Body of pancreas (tissue), 4 donors: ENCODE data around the gene HCAR2. TPM values are rescaled to one million over a fixed set of nuclear protein-coding genes. Genes with fewer than 3 reads are reported as not detected.
"Not testable (repeated sequence)": the region's sequence is repeated elsewhere in the genome, so short reads cannot be mapped to it uniquely, and the experiment has no call there.

ENCODE experiments used
- ATAC-seq: fragments of 150-250 bp; one replicate; pipeline ENCODE4 v1.9.1; 2016
- DNase-seq, 4 donors: peaks; one replicate each; pipeline ENCODE4 v3.0.0-alpha.2; 2019
- H3K27ac ChIP-seq, 4 donors: fragments of 200-600 bp; sonication (generic); 1 replicate in 3 of 4; 2 replicates in 1 of 4; pipeline versions ENCODE4 v1.5.1 to v1.6.1; 2016 to 2019; ENCODE audit warnings: mild to moderate bottlenecking in 1 of 4, mixed read lengths in 1 of 4, moderate library complexity in 1 of 4
- H3K27me3 ChIP-seq, 2 donors: fragments of 200-600 bp; sonication (generic); one replicate each; pipeline ENCODE4 v1.6.0; 2016; ENCODE audit warnings: mild to moderate bottlenecking in 1 of 2
- H3K36me3 ChIP-seq, 2 donors: fragments of 200-600 bp; sonication (generic); replicated peaks in 1 of 2; 2 replicates each; pipeline ENCODE4 v1.5.1; 2016; ENCODE audit warnings: low read depth in 2 of 2; ENCODE audit not compliant: insufficient read depth in 1 of 2
- H3K4me1 ChIP-seq: fragments of 200-600 bp; sonication (generic); one replicate; pipeline ENCODE4 v1.6.0; 2016
- H3K4me3 ChIP-seq, 2 donors: fragments of 200-600 bp; sonication (generic); 1 replicate in 1 of 2; 2 replicates in 1 of 2; pipeline ENCODE4 v1.5.1; 2016 to 2019
- H3K9me3 ChIP-seq, 3 donors: fragments of 200-600 bp; sonication (generic); 1 replicate in 2 of 3; 2 replicates in 1 of 3; pipeline ENCODE4 v1.5.1; 2016
- CTCF ChIP-seq, 7 experiments: fragments of 450-650 bp in 4 of 7; fragments of 200-600 bp in 3 of 7; sonication (generic) in 3 of 7; IDR thresholded peaks; one replicate each; pipeline ENCODE4 v1.5.1; 2016 to 2019; ENCODE audit warnings: antibody characterized with exemption in 7 of 7
- POLR2A ChIP-seq, 3 donors: fragments of 450-650 bp; IDR thresholded peaks; one replicate each; pipeline ENCODE4 v1.6.1; 2016; ENCODE audit warnings: antibody characterized with exemption in 3 of 3, mild to moderate bottlenecking in 2 of 3
- WGBS, 2 donors: methylation state at CpG; one replicate each; pipeline ENCODE4 v1.1.5; 2017; 5-methylcytosine and 5-hydroxymethylcytosine counted together
- intact Hi-C: fragments of 100-400 bp; cut with DNase I; formaldehyde crosslinking; loops from one replicate; pipeline ENCODE4 v1.15.1; 2023
- total RNA-seq, 2 donors: library from RNA; depleted of rRNA; stranded (reverse); fragments of >200 nt; gene quantifications; one replicate each; pipeline ENCODE4 v1.1.0, GENCODE V29; 2016

The HCAR2 gene
- total RNA-seq, 2 donors from 2014 or later: not detected

GRCh38 chr12:122688291-122688690 is 14.9 kb downstream of the HCAR2 start:
- Histone ChIP-seq H3K9me3 (no peaks in the 10 kb centered on the region), H3K27ac (no peak overlapping the region), H3K27me3 (no peaks in the 10 kb centered on the region), H3K4me3 (no peak overlapping the region), H3K36me3 (no peaks in the 10 kb centered on the region), H3K4me1 (no peaks in the 10 kb centered on the region)
- 52 to 56% methylated on average over 3 of the region's 3 CpGs for WGBS, 2 donors
- DNase-seq: no peak
- no peak for ATAC-seq
- intact Hi-C loops: no loop called here
- TF ChIP-seq POLR2A (IDR thresholded peaks at IDR 0.05) (no peak), CTCF (IDR thresholded peaks at IDR 0.05) (no peak)

- Histone ChIP-seq H3K4me3 (no peak overlapping the region), H3K27ac (no peak overlapping the region), H3K36me3 (no peaks in the 10 kb centered on the region), H3K27me3 (no peaks in the 10 kb centered on the region), H3K4me1 (no peaks in the 10 kb centered on the region), H3K9me3 (no peaks in the 10 kb centered on the region)
- TF ChIP-seq CTCF (IDR thresholded peaks at IDR 0.05) (no peak), POLR2A (IDR thresholded peaks at IDR 0.05) (no peak)
- intact Hi-C loops: no loop called here
- ATAC-seq (no peak), DNase-seq (peak in 2 of 4 donors; percentile 15 to 21)
- WGBS, 2 donors: 55 to 63% methylated on average over 5 of the region's 5 CpGs
These were observed 16.1 kb downstream of the HCAR2 start for GRCh38 chr12:122687086-122687485.

- Histone ChIP-seq H3K27me3 (no peaks in the 10 kb centered on the region), H3K4me1 (no peaks in the 10 kb centered on the region), H3K36me3 (no peaks in the 10 kb centered on the region), H3K4me3 (no peak overlapping the region), H3K27ac (no peak overlapping the region), H3K9me3 (no peaks in the 10 kb centered on the region)
- no peak for DNase-seq
- intact Hi-C loops: no loop called here
- WGBS, 2 donors: 78 to 92% methylated on average over 3 of the region's 3 CpGs
- no peak for TF ChIP-seq CTCF (IDR thresholded peaks at IDR 0.05)
- no peak for TF ChIP-seq POLR2A (IDR thresholded peaks at IDR 0.05)
- ATAC-seq: no peak
These were observed 16.6 kb downstream of the HCAR2 start for GRCh38 chr12:122686538-122686937.

GRCh38 chr12:122684297-122684813 is 18.8 kb downstream of the HCAR2 start:
- ATAC-seq: no peak
- no peaks in the 10 kb centered on the region for H3K4me1 ChIP-seq
- no peaks in the 10 kb centered on the region for H3K9me3 ChIP-seq
- DNase-seq: no peak
- intact Hi-C loops: no loop called here
- H3K27me3 ChIP-seq: no peaks in the 10 kb centered on the region
- 75 to 78% methylated on average over 5 of the region's 5 CpGs for WGBS, 2 donors
- H3K36me3 ChIP-seq: no peaks in the 10 kb centered on the region
- no peak overlapping the region for H3K27ac ChIP-seq
- no peak overlapping the region for H3K4me3 ChIP-seq
- TF ChIP-seq POLR2A (IDR thresholded peaks at IDR 0.05) (no peak), CTCF (IDR thresholded peaks at IDR 0.05) (no peak)

GRCh38 chr12:122681814-122682213 is 21.3 kb downstream of the HCAR2 start:
- H3K4me3 ChIP-seq: no peak overlapping the region
- WGBS, 2 donors: 79 to 80% methylated on average over 4 of the region's 4 CpGs
- intact Hi-C loops: no loop called here
- H3K27me3 ChIP-seq: no peaks in the 10 kb centered on the region
- H3K27ac ChIP-seq: no peak overlapping the region
- ATAC-seq (no peak), DNase-seq (peak in 1 of 4 donors; percentile 16)
- H3K9me3 ChIP-seq: no peaks in the 10 kb centered on the region
- TF ChIP-seq CTCF (IDR thresholded peaks at IDR 0.05): no peak
- H3K4me1 ChIP-seq: no peaks in the 10 kb centered on the region
- H3K36me3 ChIP-seq: no peaks in the 10 kb centered on the region

- not testable (repeated sequence) for H3K27me3 ChIP-seq
These were observed 22.2 kb downstream of the HCAR2 start for GRCh38 chr12:122680989-122681388.

GRCh38 chr12:122676781-122677180 is 26.4 kb downstream of the HCAR2 start:
- intact Hi-C loops, H3K27me3 ChIP-seq, H3K9me3 ChIP-seq, H3K4me3 ChIP-seq, ATAC-seq, H3K4me1 ChIP-seq, H3K36me3 ChIP-seq, DNase-seq, H3K27ac ChIP-seq: not testable (repeated sequence)
- WGBS, 2 donors: 92% methylated on average over 28 of the region's 32 CpGs; no CpG with 5 or more reads in 1 of the 2 donors

More at GRCh38 chr12:122680989-122681388, 22.2 kb downstream of the HCAR2 start:
- DNase-seq, H3K4me1 ChIP-seq, H3K9me3 ChIP-seq, H3K27ac ChIP-seq, ATAC-seq, intact Hi-C loops, H3K4me3 ChIP-seq, H3K36me3 ChIP-seq: not testable (repeated sequence)
- WGBS, 2 donors: 67 to 81% methylated on average over 6 of the region's 6 CpGs
